IMR-90 (cell line): ENCODE results near the gene SLC35F6. TPM values are rescaled to one million over a fixed set of nuclear protein-coding genes. Genes with fewer than 3 reads are reported as not detected.

Experiments
- ATAC-seq: fragments of 200-7000 bp; cut with Tn5 transposase; 2 replicates; pipeline ENCODE4 v1.9.1; 2020; ENCODE audit warnings: low read depth, mild to moderate bottlenecking, moderate library complexity
- BruUV-seq: library from RNA; stranded (reverse); fragments of 400-500 nt; replicated peaks from 2 replicates; lab custom pipeline; 2021; lab: Mats Ljungman, UMichigan
- CTCF ChIA-PET: fragments of 300-600 bp; formaldehyde crosslinking; extraction: SDS; loops from one replicate; lab custom pipeline; 2021; ENCODE audit warnings: antibody characterized with exemption; lab: Yijun Ruan, JAX
- POLR2A ChIA-PET: fragments of 300-600 bp; sonication (Branson Sonifier 250); formaldehyde crosslinking; loops from one replicate; lab custom pipeline; 2022; ENCODE audit warnings: antibody characterized with exemption; ENCODE audit not compliant: unreplicated experiment; lab: Charles Lee
- DNase-seq: peaks from one replicate; pipeline ENCODE4 v3.0.0; 2013
- H2AFZ ChIP-seq: replicated peaks from 2 replicates; pipeline ENCODE3; 2013; ENCODE audit warnings: low read length, mild to moderate bottlenecking; ENCODE audit not compliant: poor library complexity
- H2AK5ac ChIP-seq: 2 replicates; pipeline ENCODE4 v1.6.1; 2013; ENCODE audit warnings: low read depth, low read length, inconsistent platforms
- H2AK9ac ChIP-seq: replicated peaks from 2 replicates; pipeline ENCODE3; 2013; ENCODE audit warnings: mild to moderate bottlenecking, low read depth, low read length, moderate library complexity; ENCODE audit not compliant: poor library complexity
- H2BK120ac ChIP-seq: 2 replicates; pipeline ENCODE4 v1.6.1; 2013; ENCODE audit warnings: low read depth, low read length, inconsistent platforms
- H2BK15ac ChIP-seq: 3 replicates; pipeline ENCODE4 v1.6.1; 2013; ENCODE audit warnings: low read depth, low read length, inconsistent platforms
- H2BK20ac ChIP-seq: 2 replicates; pipeline ENCODE4 v1.6.1; 2013; ENCODE audit warnings: low read depth, mild to moderate bottlenecking, inconsistent platforms, low read length, moderate library complexity
- H2BK5ac ChIP-seq: 2 replicates; pipeline ENCODE4 v1.6.1; 2013; ENCODE audit warnings: mild to moderate bottlenecking, low read depth, low read length, inconsistent platforms; ENCODE audit not compliant: poor library complexity, severe bottlenecking
- H3K14ac ChIP-seq: replicated peaks from 2 replicates; pipeline ENCODE4 v1.6.1; 2013; ENCODE audit warnings: low read depth, low read length, inconsistent platforms
- H3K18ac ChIP-seq: 2 replicates; pipeline ENCODE4 v1.6.1; 2013; ENCODE audit warnings: low read depth, low read length, control low read depth
- H3K23ac ChIP-seq: 2 replicates; pipeline ENCODE4 v1.6.1; 2013; ENCODE audit warnings: low read depth, low read length, inconsistent platforms
- H3K27ac ChIP-seq: 2 replicates; pipeline ENCODE4 v1.5.1; 2013; ENCODE audit warnings: mild to moderate bottlenecking, control low read depth, low read length; ENCODE audit not compliant: insufficient read depth
- H3K27me3 ChIP-seq: 2 replicates; pipeline ENCODE4 v1.6.1; 2013; ENCODE audit warnings: low read length; ENCODE audit not compliant: control insufficient read depth, insufficient read depth
- H3K36me3 ChIP-seq: 2 replicates; pipeline ENCODE4 v1.6.1; 2013; ENCODE audit warnings: low read length, mixed read lengths; ENCODE audit not compliant: control insufficient read depth, insufficient read depth
- H3K4ac ChIP-seq: 2 replicates; pipeline ENCODE4 v1.6.1; 2013; ENCODE audit warnings: low read depth, low read length, inconsistent platforms
- H3K4me1 ChIP-seq: 2 replicates; pipeline ENCODE4 v1.6.1; 2013; ENCODE audit warnings: low read length, mixed read lengths; ENCODE audit not compliant: control insufficient read depth, insufficient read depth
- H3K4me2 ChIP-seq: 2 replicates; pipeline ENCODE4 v1.6.1; 2013; ENCODE audit warnings: low read depth, mild to moderate bottlenecking, control low read depth, low read length, moderate library complexity
- H3K4me3 ChIP-seq: 2 replicates; pipeline ENCODE4 v1.5.1; 2013; ENCODE audit warnings: low read depth, mild to moderate bottlenecking, control low read depth, low read length, moderate library complexity; ENCODE audit not compliant: insufficient read depth
- H3K56ac ChIP-seq: 2 replicates; pipeline ENCODE4 v1.6.1; 2013; ENCODE audit warnings: low read length, inconsistent platforms; ENCODE audit not compliant: insufficient read depth; ENCODE audit errors: extremely low read depth
- H3K79me1 ChIP-seq, 2 experiments: 2 replicates each; pipeline ENCODE4 v1.6.1; 2013; ENCODE audit warnings: low read length in 2 of 2, inconsistent platforms in 1 of 2, low read depth in 1 of 2
- H3K9ac ChIP-seq: 2 replicates; pipeline ENCODE4 v1.6.1; 2013; ENCODE audit warnings: low read depth, low read length, control low read depth
- H3K9me1 ChIP-seq: 2 replicates; pipeline ENCODE4 v1.6.1; 2013; ENCODE audit warnings: low read length, inconsistent platforms; ENCODE audit not compliant: insufficient read depth
- H3K9me3 ChIP-seq: 2 replicates; pipeline ENCODE4 v1.6.1; 2013; ENCODE audit warnings: low read length; ENCODE audit not compliant: control insufficient read depth, insufficient read depth
- H4K20me1 ChIP-seq: 2 replicates; pipeline ENCODE4 v1.6.1; 2013; ENCODE audit warnings: low read length, inconsistent platforms; ENCODE audit not compliant: insufficient read depth
- H4K5ac ChIP-seq: 2 replicates; pipeline ENCODE4 v1.6.1; 2013; ENCODE audit warnings: mild to moderate bottlenecking, low read depth, low read length, control low read depth
- H4K8ac ChIP-seq, 2 experiments: 2 replicates each; pipeline ENCODE4 v1.6.1; 2013; ENCODE audit warnings: low read depth in 2 of 2, low read length in 2 of 2, control low read depth in 1 of 2, inconsistent platforms in 1 of 2
- H4K91ac ChIP-seq: 2 replicates; pipeline ENCODE4 v1.6.1; 2013; ENCODE audit warnings: low read depth, low read length, inconsistent platforms; ENCODE audit not compliant: insufficient read depth
- BHLHE40 ChIP-seq: fragments of 150-350 bp; IDR thresholded peaks from 2 replicates; pipeline ENCODE4 v1.6.1; 2016; ENCODE audit warnings: mild to moderate bottlenecking, low read depth, low read length
- CEBPB ChIP-seq: IDR thresholded peaks from 2 replicates; pipeline ENCODE4 v1.6.1; 2012; ENCODE audit warnings: low read depth, low read length, improper control_type of control experiment
- CHD1 ChIP-seq: IDR thresholded peaks from 2 replicates; pipeline ENCODE4 v1.6.1; 2012; ENCODE audit warnings: low read depth, low read length, improper control_type of control experiment
- CTCF ChIP-seq: conservative IDR thresholded peaks from 2 replicates; pipeline ENCODE4 v1.5.1; 2012; ENCODE audit warnings: mild to moderate bottlenecking, low read depth, low read length, improper control_type of control experiment
- ELK1 ChIP-seq: fragments of 150-350 bp; IDR thresholded peaks from 2 replicates; pipeline ENCODE4 v1.6.1; 2016; ENCODE audit warnings: low read depth, mild to moderate bottlenecking, low read length, moderate library complexity, borderline replicate concordance
- FOS ChIP-seq: fragments of 150-350 bp; IDR thresholded peaks from 2 replicates; pipeline ENCODE4 v1.6.1; 2016; ENCODE audit warnings: low read depth, low read length
- MAFK ChIP-seq: IDR thresholded peaks from 2 replicates; pipeline ENCODE4 v1.6.1; 2012; ENCODE audit warnings: low read depth, low read length, improper control_type of control experiment
- MAZ ChIP-seq: IDR thresholded peaks from 2 replicates; pipeline ENCODE4 v1.6.1; 2012; ENCODE audit warnings: low read depth, mild to moderate bottlenecking, low read length, improper control_type of control experiment, moderate library complexity, borderline replicate concordance
- MXI1 ChIP-seq: IDR thresholded peaks from 2 replicates; pipeline ENCODE4 v1.6.1; 2012; ENCODE audit warnings: low read depth, mild to moderate bottlenecking, low read length, moderate library complexity, borderline replicate concordance
- NFE2L2 ChIP-seq: fragments of 150-350 bp; IDR thresholded peaks from 2 replicates; pipeline ENCODE4 v1.6.1; 2016; ENCODE audit warnings: low read depth, mild to moderate bottlenecking, low read length
- POLR2A ChIP-seq: IDR thresholded peaks from 2 replicates; pipeline ENCODE4 v1.6.1; 2012; ENCODE audit warnings: mild to moderate bottlenecking, low read depth, low read length
- RAD21 ChIP-seq: IDR thresholded peaks from 2 replicates; pipeline ENCODE4 v1.6.1; 2012; ENCODE audit warnings: low read length, improper control_type of control experiment
- RCOR1 ChIP-seq: IDR thresholded peaks from 2 replicates; pipeline ENCODE4 v1.6.1; 2012; ENCODE audit warnings: mild to moderate bottlenecking, low read length, improper control_type of control experiment; ENCODE audit not compliant: insufficient replicate concordance
- RFX5 ChIP-seq: IDR thresholded peaks from 2 replicates; pipeline ENCODE4 v1.8.0; 2012; ENCODE audit warnings: low read depth, mild to moderate bottlenecking, low read length, moderate library complexity
- WGBS, 2 experiments: methylation state at CpG; one replicate each; pipeline versions ENCODE4 v1.1.5 to v1.1.7; 2013; ENCODE audit warnings: missing lambda C conversion rate in 2 of 2; ENCODE audit not compliant: insufficient read length in 1 of 2; ENCODE audit errors: extremely low coverage in 2 of 2; 5-methylcytosine and 5-hydroxymethylcytosine counted together
- dilution Hi-C: fragments of 300-500 bp; cut with HindIII; formaldehyde crosslinking; loops from one replicate; pipeline ENCODE4 v1.14.3; 2018; ENCODE audit warnings: low sequenced_read_pairs; ENCODE audit not compliant: unreplicated experiment
- in situ Hi-C: fragments of 300-500 bp; cut with MboI; formaldehyde crosslinking; loops from 3 replicates; pipeline ENCODE4 v1.14.3; 2019; ENCODE audit warnings: low sequenced_read_pairs, inconsistent platforms, mixed read lengths
- intact Hi-C: fragments of 100-400 bp; cut with micrococcal nuclease; formaldehyde crosslinking; loops from 2 replicates; pipeline ENCODE4 v1.10.0; 2022
- polyA plus RNA-seq, 3 experiments: library from polyadenylated mRNA; depleted of rRNA; stranded (reverse); fragments of >200 nt; gene quantifications; 2 replicates each; pipeline ENCODE4 v1.2.3, GENCODE V29; 2012; ENCODE audit warnings: low replicate concordance in 1 of 3
- total RNA-seq: library from RNA; depleted of rRNA; stranded (reverse); fragments of >200 nt; gene quantifications from 2 replicates; pipeline ENCODE4 v1.2.3, GENCODE V29; 2012
- TF ChIP-seq, protein P1 (sequence below): fragments of 150-350 bp; IDR thresholded peaks from 2 replicates; pipeline ENCODE4 v1.6.1; 2017; ENCODE audit warnings: mild to moderate bottlenecking, antibody characterized with exemption, low read length, low read depth

The SLC35F6 gene
- total and polyA plus RNA-seq, 2 of the 4 experiments (the other 2 are of a cell fraction): 19.1 to 30.6 TPM

DNA sequence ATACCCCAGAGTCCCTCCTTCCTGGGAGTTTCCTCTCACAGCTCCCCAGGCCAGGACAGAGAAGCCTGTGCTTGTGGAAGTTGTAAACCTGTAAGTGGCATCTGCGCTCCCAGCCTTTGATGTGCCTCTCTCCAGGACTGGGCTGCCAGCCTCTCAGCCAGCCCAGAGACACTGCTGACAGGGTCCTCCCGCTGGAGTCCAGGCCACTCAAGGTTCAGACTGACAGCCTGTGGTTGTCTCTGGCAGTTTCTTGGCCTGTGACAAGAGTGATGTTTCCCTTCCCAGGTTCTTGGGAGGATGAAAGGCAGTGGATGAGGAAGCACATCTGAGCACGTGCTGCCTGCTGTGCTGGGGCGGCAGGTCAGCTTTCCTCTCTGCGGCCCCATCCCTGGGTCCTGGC, 3.0 kb downstream of the SLC35F6 start:
- Histone ChIP-seq H3K14ac (no peak overlapping the region), H4K91ac (no peak overlapping the region), H3K23ac (no peak overlapping the region), H4K20me1 (peaks cover 57% of the 10 kb centered on the region), H3K4me1 (peaks cover 31% of the 10 kb centered on the region), H4K5ac (no peak overlapping the region), H3K27me3 (no peaks in the 10 kb centered on the region), H3K9ac (no peak overlapping the region), H2BK120ac (no peak overlapping the region), H2AFZ (no peak overlapping the region), H3K4ac (no peak overlapping the region), H3K9me1 (peaks cover 38% of the 10 kb centered on the region), H3K79me1 (peaks cover 52 to 85% of the 10 kb centered on the region in 2 experiments), H3K27ac (no peak overlapping the region), H2BK5ac (no peak overlapping the region), H3K4me2 (no peak overlapping the region; the same call in 1 of the 2 replicates), H2AK5ac (no peak overlapping the region), H3K9me3 (no peaks in the 10 kb centered on the region), H4K8ac (0 out of 4 replicates have a peak overlapping the region, but pooled peaks of 1 of the 2 experiments have one; percentile 5), H2AK9ac (no peak overlapping the region), H3K4me3 (no peak overlapping the region), H2BK20ac (no peak overlapping the region), H3K18ac (no peak overlapping the region), H3K56ac (no peak overlapping the region), H3K36me3 (peaks cover 8% of the 10 kb centered on the region), H2BK15ac (no peak overlapping the region)
- no TSS peak for BruUV-seq
- no peak for TF ChIP-seq RFX5
- TF ChIP-seq CEBPB: no peak
- TF ChIP-seq POLR2A: no peak
- no peak for TF ChIP-seq MXI1
- TF ChIP-seq RCOR1: no peak
- no peak for TF ChIP-seq NFE2L2
- no peak for TF ChIP-seq BHLHE40
- no peak for TF ChIP-seq ELK1
- TF ChIP-seq RAD21: no peak
- no peak for TF ChIP-seq FOS
- TF ChIP-seq CTCF: no peak
- TF ChIP-seq, protein P1, sequence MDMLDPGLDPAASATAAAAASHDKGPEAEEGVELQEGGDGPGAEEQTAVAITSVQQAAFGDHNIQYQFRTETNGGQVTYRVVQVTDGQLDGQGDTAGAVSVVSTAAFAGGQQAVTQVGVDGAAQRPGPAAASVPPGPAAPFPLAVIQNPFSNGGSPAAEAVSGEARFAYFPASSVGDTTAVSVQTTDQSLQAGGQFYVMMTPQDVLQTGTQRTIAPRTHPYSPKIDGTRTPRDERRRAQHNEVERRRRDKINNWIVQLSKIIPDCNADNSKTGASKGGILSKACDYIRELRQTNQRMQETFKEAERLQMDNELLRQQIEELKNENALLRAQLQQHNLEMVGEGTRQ: no peak
- no peak for TF ChIP-seq MAZ
- TF ChIP-seq CHD1: no peak
- no peak for TF ChIP-seq MAFK
- dilution Hi-C loops (no loop called here), in situ Hi-C loops (no loop called here), intact Hi-C loops (no loop called here)
- no peak for DNase-seq
- ATAC-seq: no peak
- POLR2A ChIA-PET: no interaction called here
- CTCF ChIA-PET: no interaction called here
- WGBS, 2 experiments: 80% methylated on average over 2 of the region's 5 CpGs; no CpG with 5 or more reads in 1 of the 2 experiments
